ENCODE measurements around the gene DNAH14. TPM values are rescaled to one million over a fixed set of nuclear protein-coding genes. Genes with fewer than 3 reads are reported as not detected.

The DNAH14 gene
- total and polyA plus RNA-seq, 2 donors (not counting 3 experiments of a cell fraction or from before 2014, with no cell fraction given): 1.5 to 7.1 TPM

GRCh38 chr1:225121095-225121494 is 191.6 kb downstream of the DNAH14 start:
- H3K36me3 ChIP-seq (ENCODE audit: control insufficient read depth in 2 of 2, extremely low read depth in 1 of 2, insufficient read depth in 2 of 2, low read length in 2 of 2): no peaks in the 10 kb centered on the region
- no TSS peak for BruUV-seq (replicated peaks)
- dilution Hi-C loops (cut with MboI; ENCODE audit: extremely low pct_ligation_motif_present, low sequenced_read_pairs): no loop called here
- ChIA-PET CTCF (no interaction called here), POLR2A (no interaction called here)
- no peak overlapping the region for H2AFZ ChIP-seq (ENCODE audit: low read depth, low read length)
- intact Hi-C loops (cut with micrococcal nuclease): no loop called here
- no peak overlapping the region for H3K27ac ChIP-seq (ENCODE audit: insufficient read depth, low read depth, low read length)
- no peaks in the 10 kb centered on the region for H3K27me3 ChIP-seq (ENCODE audit: control insufficient read depth in 2 of 2, insufficient read depth in 2 of 2, low read length in 2 of 2)
- no peaks in the 10 kb centered on the region for H4K20me1 ChIP-seq (replicated peaks; ENCODE audit: control insufficient read depth, extremely low read depth, insufficient read depth, low read length)
- H3K9me1 ChIP-seq (replicated peaks; ENCODE audit: control insufficient read depth, extremely low read depth, insufficient read depth, low read length): no peaks in the 10 kb centered on the region
- TF ChIP-seq POLR2AphosphoS5 (IDR thresholded peaks at IDR 0.05; ENCODE audit: insufficient read depth, low read depth, low read length): no peak
- TF ChIP-seq GATA2 (IDR thresholded peaks at IDR 0.05; ENCODE audit: insufficient read depth, insufficient read length, low read depth, low read length): no peak
- TF ChIP-seq MYC (IDR thresholded peaks at IDR 0.05; ENCODE audit: low read depth, low read length): no peak
- no peak for TF ChIP-seq MAX (IDR thresholded peaks at IDR 0.05; ENCODE audit: insufficient read depth, insufficient read length)
- TF ChIP-seq POLR2A (IDR thresholded peaks at IDR 0.05; ENCODE audit: low read depth, low read length): no peak
- TF ChIP-seq, protein P1, sequence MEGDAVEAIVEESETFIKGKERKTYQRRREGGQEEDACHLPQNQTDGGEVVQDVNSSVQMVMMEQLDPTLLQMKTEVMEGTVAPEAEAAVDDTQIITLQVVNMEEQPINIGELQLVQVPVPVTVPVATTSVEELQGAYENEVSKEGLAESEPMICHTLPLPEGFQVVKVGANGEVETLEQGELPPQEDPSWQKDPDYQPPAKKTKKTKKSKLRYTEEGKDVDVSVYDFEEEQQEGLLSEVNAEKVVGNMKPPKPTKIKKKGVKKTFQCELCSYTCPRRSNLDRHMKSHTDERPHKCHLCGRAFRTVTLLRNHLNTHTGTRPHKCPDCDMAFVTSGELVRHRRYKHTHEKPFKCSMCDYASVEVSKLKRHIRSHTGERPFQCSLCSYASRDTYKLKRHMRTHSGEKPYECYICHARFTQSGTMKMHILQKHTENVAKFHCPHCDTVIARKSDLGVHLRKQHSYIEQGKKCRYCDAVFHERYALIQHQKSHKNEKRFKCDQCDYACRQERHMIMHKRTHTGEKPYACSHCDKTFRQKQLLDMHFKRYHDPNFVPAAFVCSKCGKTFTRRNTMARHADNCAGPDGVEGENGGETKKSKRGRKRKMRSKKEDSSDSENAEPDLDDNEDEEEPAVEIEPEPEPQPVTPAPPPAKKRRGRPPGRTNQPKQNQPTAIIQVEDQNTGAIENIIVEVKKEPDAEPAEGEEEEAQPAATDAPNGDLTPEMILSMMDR (IDR thresholded peaks at IDR 0.05; ENCODE audit: extremely low read depth in 1 of 2, insufficient read depth in 1 of 2, low read depth in 1 of 2, low read length in 2 of 2): no peak
- TF ChIP-seq JUN (IDR thresholded peaks at IDR 0.05; ENCODE audit: borderline replicate concordance, insufficient read depth, insufficient read length, low read depth): no peak
- no peak for TF ChIP-seq EZH2 (IDR thresholded peaks at IDR 0.05; ENCODE audit: borderline replicate concordance, low read depth, low read length, severe bottlenecking)
- no peak for TF ChIP-seq FOS (IDR thresholded peaks at IDR 0.05; ENCODE audit: borderline replicate concordance, insufficient read depth, low read length)
- DNase-seq (ENCODE audit: low read depth, low spot score) (no peak), FAIRE-seq (no peak)
- H3K79me2 ChIP-seq (ENCODE audit: control insufficient read depth, insufficient read depth, low read length): no peaks in the 10 kb centered on the region
- no peaks in the 10 kb centered on the region for H3K4me1 ChIP-seq (ENCODE audit: control insufficient read depth, extremely low read depth, insufficient read depth, low read length)
- no peaks in the 10 kb centered on the region for H3K9me3 ChIP-seq (replicated peaks; ENCODE audit: control insufficient read depth, insufficient read depth, low read length)
- H3K9ac ChIP-seq (replicated peaks; ENCODE audit: extremely low read depth, insufficient read depth, low read length): no peak overlapping the region
- no peak overlapping the region for H3K4me3 ChIP-seq (replicated peaks in 1 of 3; ENCODE audit: insufficient read depth in 1 of 3, low read depth in 1 of 3, low read length in 3 of 3)
- H3K4me2 ChIP-seq (ENCODE audit: insufficient read depth, low read length): no peak overlapping the region

All from endothelial cell of umbilical vein (primary cell).